ENCODE results near the gene KLHL18.
A peak's percentile ranks its signal among the peaks of the same experiment; 100 is the strongest.
"Not testable (repeated sequence)": the region's sequence is repeated elsewhere in the genome, so short reads cannot be mapped to it uniquely, and the experiment has no call there.

The KLHL18 gene

DNA sequence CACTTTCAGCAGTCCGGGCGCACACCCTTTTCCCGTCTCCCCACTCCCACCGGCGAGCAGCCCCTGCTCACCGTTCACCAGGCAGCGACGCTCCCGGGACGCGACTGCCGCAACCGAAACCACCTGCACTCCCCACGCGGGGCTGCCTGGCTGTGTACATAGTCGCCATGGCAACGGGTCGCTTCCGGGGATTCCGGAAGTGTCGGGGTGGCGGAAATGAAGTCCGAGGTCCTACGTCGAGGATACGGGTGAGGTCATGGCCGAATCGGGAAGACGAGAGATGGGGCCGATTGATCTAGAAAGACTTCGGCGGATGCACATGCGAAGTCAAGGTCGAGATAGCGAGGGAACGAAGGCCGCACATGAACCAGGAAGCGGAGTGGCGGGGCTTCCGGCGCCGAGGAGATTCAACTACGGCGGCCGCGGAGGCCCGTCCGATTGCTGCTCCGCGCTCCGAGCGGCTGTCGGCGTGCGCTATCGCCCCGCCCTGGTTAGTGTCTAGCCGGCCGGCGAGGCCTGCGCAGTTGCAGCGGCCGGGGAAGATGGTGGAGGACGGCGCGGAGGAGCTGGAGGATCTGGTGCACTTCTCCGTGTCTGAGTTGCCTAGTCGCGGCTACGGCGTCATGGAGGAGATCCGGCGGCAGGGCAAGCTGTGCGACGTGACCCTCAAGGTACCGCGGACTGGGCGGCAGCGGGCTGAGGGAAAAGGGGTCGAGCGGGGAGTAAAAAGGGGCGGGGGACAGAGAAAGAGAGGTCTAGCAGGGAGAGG, at the start of gene KLHL18, which contains the start of gene KIF9:
Gene KLHL18, plus strand, starts transcription at position 521 of the 769 bp plus-strand sequence. Its CDS starts 22 bp downstream, at position 543.
Gene KIF9, minus strand, starts transcription at position 376 of the 769 bp plus-strand sequence. CDS start 5,425 bp downstream, outside the sequence.
- peak; percentile 93 for DNase-seq

DNA sequence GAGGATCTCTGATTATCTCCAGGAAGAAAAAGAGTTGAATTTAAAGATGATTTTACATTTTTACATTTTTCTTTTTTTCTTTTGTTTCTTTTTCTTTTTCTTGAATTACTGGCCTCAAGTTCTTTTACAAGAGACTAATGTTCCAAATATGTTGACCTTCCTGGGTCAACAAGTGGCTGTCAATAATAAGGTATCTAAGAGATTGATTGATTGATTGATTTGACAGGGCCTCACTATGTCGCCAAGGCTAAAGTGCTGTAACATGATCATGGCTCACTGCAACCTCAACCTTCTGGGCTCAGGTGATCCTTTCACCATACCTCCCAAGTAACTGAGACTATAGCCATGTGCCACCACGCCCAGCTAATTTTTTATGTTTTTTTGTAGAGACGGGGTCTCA, 44.7 kb upstream of the KLHL18 start:
- no peak for DNase-seq

DNA sequence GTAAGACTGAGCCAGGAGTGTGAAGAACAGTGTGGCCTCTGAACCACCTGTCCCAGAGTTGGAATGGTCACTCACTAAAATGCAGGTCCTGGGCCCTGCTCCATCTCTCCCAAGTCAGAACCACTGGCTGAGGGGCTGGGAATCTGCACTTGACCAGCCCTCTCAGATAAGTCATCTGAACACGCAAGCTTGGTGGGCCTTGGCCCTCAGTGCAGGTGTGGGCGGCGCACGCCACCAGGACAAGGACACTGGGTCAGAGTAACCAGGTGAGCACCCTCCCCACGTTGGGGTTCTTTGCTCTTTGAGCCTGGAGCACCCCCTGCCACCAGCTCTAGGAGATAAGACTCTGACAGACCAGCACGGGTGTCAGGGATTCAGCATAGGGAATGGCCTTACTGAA, 42.8 kb upstream of the KLHL18 start:
- DNase-seq = no peak

DNA sequence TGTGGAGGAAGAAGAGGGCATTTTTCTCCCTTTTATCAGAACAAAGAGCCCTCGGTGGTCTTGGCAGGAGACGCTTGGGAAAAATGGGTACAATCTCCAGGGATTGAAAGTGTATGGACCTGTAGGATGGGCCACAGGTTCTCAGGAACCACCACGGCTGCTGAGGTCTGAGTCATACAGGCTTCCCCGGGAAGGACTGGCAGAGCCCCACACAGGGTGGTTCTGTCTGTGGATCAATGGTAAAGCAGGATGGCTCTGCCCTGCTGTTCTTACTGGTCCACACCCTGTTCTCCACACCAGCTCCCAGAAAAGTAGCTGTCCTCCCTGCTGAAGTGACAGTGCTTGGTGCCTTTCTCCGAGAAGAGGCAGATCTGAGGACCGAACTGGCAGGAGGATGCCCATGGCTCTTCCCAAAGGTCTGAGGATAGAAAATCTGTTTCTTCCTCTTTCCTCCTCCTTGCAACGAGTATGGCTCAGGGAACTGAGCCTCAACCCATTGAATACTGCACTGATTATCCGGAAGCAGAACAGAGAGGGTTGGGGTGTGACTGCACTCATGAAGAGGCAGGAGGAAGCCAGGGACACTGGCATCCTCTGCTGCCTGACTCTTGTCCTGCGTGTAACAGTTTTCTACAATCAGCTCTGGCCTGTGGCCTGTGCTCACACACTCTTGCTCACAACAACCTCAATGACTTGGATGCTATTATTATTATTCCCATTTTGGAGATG, 39.2 kb upstream of the KLHL18 start:
- no peak for DNase-seq

DNA sequence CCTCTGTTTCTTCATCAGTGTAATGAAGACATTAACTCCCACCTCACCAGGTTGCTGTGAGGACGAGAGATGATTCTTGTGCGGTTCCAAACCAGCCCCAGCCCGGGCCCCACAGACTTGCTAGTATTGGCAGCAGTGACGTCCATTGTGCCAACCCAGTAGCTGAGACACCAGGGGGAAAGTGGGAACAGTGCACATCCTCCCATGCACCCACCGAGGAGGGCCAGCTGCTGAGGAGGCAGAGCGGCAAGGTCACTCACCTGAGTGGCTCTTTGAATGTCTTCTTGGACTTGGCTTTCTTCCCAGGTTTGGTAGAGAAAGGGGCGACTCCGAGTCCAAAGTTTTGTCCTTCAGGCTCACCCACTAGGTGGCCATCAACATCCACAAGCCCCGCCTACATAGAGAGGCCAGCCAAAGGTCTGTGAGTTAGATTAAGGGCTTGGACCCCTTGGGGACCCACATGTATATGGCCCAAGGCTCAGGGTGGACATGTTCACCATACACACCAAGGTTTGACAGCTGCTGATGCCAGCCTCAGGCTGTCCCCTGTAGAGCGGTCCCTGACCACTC, 38.1 kb upstream of the KLHL18 start:
- DNase-seq = no peak

DNA sequence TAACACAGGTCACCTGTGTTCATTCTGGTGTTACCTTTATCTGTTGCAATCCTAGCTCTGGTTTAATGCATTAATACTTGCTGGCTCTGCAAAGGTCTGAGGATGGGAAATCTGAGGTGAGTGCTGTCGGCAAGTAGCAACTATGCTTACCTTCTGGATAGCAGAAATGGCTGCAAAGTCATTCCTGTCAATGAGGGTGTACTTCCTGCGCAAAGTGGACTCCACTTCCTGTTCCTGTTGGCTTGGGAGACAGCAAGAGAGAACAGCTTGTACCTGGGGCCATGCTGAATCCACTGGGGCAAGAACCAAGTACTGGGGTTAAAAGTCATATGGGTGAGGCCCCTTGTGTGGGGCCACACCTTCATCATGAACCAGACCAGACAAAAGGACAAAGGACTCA, 37.5 kb upstream of the KLHL18 start:
- no peak for DNase-seq

DNA sequence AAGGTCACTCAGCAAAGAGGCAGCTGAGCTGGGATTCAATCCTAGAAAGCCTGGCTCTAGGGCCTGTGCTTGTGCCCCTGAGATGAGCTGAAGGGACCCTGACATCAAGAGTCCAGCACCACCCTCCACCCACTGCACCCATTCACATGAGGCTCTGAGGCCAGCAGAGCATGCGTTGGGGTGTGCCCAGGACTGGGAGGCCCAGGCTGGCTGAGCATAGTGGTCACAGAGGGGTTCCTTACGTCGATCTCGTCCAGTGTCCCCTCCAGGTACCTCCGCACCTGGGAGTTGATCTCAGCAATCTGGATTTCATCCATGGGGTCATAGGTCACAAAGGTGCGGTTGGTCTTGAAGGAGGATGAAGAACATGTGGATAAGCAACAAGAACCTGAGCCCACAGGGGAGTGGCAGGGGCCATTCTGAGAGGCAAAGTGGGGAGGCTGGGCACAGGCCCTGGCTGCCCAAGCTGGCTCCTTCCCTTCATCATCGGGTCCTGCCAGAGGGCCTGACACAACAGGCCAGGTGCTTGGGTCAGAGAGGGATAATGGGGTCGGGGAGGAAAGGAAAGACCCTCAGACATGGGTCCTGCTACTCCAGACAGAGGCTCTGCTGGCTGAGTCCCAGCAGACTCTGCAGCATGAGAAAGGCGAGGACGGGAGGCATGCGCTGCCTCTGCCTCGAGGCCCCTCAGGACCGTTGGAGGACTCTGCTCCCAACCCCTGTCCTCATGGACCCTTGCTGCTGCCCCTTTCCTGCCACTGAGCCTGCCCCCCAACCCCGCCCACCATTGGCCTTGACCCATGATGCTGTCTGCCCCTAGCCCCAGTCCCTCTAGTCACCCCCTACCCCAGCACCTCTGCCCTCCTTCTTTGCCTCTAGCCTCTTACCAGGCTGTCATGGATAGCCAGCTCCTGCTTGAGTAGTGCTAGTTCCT, 35.3 kb upstream of the KLHL18 start:
- no peak for DNase-seq

DNA sequence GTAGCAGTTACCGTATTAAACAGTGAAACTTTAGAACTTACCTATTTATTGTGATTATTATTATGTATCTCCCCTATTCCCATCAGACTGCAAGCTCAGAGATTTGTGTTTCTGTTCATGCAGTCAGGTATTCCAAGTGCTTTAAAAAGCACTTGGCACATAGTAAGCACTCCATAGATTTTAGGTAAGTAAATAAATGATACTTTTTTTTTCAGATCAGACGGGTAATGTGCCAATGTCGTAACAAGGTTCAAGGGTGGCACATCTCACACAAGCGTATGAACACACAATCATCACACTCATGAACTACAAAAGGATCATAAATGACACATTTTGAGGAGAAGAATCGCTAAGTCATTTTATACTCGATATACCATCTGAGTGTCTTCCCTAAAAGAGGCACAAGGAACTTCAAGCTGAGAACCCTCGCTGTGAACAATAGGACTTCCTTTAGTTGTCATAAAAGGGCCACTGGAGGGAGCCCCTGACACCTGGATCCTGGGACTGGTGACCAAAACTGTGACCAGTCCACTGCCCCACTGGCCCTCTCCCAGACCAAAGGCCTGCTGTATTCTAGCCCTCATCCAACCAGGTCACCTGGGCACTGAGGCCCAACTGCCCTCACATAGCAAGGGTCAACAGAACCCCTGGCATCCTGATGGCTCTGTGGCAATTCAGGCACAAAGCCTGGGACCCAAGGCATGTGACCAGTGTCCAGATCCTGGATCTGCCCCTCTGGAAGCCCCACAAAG, 32.3 kb upstream of the KLHL18 start:
- no peak for DNase-seq

DNA sequence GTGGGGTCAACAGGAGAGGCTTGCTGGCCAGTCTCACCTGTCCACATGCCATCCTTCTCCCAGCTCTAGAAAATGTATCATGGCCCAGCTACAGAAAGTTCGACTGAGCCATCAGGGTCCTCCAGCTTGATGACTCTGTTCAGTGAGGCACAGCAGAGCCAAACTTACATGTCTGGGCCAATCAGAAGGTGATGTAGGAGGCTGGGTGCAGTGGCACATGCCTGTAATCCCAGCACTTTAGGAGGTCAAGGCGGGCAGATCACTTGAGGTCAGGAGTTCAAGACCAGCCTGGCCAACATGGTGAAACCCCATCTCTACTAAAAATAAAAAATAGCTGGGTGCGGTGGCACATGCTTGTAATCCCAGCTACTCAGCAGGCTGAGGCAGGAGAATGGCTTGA, 31.7 kb upstream of the KLHL18 start:
- DNase-seq = not testable (repeated sequence)

DNA sequence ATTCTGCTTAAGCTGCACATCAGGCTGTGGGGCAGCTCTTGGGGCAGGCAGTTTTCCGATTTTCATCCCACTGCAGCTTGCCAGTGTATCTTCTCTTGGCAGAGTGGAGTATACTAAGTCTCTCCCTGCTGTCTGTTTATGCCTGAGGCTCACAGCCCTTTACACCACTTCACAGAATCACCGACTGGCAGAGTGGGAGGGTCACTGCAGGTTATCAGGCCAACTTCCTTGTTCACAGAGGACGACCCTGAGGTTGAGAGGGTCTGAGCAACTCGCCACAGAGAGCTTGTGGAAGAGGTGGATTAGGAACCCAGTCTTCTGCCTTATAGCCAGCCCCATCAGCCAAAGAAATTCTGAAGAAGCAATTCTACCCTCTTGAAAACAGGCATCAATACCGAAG, 31.1 kb upstream of the KLHL18 start:
- DNase-seq = no peak

DNA sequence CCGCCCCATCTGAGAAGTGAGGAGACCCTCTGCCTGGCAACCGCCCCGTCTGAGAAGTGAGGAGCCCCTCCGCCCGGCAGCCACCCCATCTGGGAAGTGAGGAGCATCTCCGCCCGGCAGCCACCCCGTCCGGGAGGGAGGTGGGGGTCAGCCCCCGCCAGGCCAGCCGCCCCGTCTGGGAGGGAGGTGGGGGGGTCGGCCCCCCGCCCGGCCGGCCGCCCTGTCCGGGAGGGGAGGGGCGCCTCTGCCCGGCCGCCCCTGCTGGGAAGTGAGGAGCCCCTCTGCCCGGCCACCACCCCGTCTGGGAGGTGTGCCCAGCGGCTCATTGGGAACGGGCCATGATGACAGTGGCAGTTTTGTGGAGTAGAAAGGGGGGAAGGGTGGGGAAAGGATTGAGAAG, 26.4 kb upstream of the KLHL18 start:
- DNase-seq = not testable (repeated sequence)

DNA sequence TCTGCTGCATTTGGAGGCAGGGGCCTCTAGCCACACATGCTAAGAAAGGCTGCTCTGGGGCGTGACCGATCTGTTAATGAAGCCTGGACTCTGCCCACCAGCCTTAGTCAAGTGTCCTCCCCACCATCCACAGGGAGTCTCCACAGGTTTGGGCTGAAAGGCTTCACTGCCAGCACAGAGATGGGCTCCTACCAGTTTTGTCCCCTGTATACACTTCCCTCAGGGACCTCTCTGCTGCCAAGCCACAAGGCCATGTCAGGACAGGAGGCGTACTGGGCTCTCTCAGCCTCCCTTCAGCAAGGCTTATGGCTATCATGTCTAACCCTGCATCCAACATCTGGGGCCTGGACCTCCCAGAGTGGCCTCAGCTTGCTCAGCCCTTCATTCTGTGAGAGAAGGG, 23.6 kb upstream of the KLHL18 start:
- DNase-seq = no peak

DNA sequence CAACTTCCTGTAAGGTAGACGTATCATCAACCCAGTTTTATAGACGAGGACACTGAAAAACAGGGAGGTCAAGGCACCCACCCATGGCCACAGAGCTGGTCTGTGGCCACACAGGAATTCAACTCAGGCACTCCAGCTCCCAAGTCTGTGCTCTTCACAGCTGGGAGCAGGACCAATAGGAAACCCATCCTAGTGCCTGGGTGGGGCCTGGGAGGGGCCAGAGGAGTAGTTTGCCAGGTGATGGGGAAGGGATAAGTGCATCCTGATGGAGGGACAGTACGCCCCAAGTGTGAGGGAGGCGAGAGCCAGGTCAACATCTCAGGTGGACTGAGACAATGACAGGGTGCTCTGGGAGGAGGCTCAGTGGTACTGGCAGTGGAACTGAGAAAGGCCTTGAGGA, 22.1 kb upstream of the KLHL18 start:
- DNase-seq = no peak

DNA sequence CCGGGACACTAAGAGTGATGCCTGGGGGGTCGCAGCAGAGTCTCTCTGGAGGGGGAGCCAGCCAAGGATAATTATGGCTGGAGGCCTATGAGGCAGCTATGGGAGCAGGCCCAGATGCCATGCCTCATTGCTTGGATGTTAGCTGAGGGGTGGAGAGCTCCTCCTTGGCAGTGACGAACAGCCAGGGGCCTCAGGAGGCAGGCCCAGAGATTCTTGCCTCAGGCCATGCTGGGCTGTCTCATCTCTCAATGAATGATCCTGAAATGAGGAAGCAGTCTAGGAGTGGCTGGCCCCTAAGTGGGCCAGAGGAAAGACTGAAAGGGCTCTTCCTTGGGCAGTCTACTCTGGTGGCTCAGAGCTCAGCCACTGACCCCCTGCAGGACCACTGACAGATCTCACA, 21.4 kb upstream of the KLHL18 start:
- DNase-seq = no peak

DNA sequence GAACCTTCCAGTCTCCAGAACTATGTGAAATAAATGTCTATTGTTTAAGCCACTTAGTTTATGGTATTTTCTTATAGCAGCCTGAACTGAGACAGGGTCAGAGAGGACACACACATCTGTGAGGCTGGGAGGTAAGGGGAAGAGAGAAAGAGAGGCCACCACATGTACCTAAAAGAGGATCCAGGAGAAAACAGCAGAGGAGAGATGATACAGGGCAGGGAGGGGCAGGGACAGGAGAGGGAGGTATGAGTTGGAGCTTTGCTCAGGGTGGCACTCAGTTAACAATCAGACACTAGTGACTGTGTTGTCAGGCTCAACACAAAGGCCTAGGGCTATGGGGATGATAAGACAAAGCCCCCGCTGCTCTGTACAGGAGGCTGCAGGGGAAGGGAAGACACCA, 17.7 kb upstream of the KLHL18 start:
- DNase-seq = no peak

DNA sequence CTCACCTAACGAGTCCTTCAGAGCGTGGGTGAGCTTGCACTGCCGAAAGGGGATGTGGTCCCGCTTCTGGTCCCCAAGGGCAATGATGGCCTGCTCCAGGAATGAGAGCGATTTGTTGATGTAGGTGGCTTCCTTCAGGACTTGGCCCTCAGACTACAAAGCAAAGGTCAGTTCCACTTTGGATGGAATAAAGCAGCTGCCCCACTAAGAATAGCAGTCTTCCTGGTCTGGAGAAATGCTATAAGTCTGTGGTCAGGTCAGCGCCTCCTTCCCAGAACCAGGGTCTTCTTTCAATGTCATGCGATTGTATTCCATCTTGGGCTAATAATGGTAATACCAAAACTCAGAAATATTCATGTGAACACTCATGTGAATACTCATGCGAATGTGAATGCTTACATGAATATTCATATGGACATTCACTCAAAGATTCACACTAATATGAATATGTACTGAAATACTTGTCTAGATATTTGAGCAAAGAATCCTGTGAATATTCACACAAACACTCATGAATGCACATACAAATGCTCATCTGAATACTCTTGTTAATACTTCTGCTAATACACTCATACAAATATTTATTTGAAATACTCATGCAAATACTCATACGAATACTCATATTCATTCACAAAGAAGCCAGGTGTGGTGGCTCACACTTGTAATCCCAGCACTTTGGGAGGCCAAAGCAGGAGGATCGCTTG, 16.9 kb upstream of the KLHL18 start:
- DNase-seq = no peak

DNA sequence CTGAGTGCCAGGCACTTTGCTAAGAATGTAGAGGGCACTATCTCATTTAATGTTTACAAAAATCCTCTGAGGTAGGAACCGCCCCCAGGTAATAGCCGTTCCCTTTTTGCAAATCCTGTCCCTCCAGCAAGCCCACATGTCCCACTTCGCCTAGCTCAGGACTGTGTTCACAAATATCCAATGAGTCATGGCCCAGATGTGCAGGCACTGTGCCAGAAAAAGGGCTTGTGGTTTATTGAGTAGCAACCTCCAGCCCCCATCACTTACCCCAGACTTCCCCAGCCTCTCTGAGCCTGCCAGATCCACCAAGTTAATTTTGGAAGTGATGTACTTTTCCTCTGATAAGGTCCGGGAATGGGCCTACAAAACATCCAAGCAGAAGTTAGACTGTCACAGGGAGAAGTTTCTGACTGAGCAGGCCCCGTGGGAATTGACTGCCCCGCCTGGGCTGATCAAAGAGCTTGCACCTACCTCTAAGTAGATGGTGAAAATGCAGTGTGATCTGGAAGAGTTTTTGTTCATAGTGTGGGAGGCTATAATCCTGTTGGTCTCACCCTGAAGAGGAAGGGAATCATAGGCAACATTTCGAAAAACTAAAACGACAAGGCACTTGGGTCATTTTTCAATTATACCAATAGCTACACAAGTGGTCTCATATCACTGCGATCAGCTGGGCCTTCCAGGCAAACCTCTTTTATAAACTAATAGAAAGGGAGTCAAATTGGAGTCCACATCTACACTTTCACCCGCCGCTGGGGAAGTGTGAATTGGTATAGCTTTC, 15.8 kb upstream of the KLHL18 start:
- DNase-seq = peak; percentile 41

DNA sequence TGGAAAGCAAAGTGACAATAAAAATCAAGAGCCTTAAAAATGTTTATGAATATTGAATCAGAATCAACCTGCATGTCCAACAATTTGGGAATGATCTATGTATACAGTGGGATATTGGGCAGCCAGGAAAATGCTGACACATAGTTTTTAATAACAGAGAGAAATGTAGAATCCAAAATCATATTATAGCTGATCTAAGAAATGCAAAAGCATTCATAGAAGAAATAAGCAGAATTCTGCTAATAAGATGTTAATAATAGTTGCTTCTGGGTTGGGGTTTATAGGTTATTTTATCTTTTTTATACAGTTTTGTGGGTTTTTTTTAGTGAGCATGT, 15.3 kb upstream of the KLHL18 start:
- DNase-seq = no peak

DNA sequence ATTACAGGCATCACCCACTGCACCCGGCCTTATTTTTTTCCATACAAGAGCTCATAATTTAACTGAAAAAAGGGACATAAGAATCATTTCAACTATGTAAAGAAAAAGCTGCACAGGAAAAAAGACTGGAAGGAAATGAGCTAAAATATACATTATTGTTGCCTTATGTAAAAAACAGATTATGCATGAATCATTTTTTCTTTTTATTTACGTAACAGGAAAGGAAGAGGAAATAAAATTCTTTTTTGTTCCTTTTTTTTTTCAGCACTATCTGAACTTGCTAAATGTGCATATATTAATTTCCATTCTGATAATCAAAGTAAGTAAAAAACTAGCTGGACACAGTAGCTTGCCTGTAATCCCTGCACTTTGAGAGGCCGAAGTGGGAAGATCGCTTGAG, 12.2 kb upstream of the KLHL18 start:
- DNase-seq = no peak

DNA sequence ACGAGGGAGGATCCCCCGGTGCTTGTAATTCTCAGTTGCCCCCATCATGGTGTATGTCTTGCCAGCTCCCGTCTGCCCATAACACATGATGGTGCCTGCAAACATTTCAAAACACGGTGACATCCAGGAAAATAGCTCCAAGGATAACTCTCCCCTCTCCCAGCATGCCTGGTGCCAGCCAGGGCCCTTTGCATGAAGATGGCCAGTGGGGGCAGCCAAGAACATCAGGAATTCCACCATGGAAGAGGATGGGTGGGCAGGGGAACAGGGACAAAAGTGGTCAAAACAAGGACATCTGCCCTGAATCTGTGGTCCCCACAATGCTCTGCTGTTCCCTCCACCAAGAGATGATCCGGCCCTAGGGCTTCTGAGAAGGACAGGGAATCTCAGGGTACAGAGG, 9.2 kb upstream of the KLHL18 start:
- no peak for DNase-seq

DNA sequence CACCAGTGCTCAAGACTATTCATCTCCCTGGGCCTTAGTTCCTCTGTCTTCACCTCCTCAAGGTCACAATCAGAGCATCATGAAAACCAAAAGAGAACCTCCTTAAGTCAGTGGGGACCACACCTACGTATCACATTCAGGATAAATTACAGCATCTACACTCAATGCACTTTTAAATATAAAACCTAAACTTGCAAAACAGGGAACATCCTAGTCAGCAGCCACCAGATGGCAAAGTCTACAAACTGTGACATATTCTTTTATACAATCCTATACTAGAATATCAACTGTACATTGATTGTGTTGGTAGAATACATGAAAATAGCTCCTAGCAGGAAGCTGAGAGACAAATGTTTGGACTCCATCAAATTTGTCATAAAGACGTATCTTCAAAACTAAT, 8.1 kb upstream of the KLHL18 start:
- DNase-seq = no peak

All from stimulated activated CD4-positive, alpha-beta T cell treated with anti-CD3 and anti-CD28 coated beads, Interleukin-4, amount 100 ng/mL, for 1 hour (primary cell).